SK-N-SH (cell line): ENCODE data around the gene PRSS38. TPM values are rescaled to one million over a fixed set of nuclear protein-coding genes. Genes with fewer than 3 reads are reported as not detected.

Experiments
- CTCF ChIA-PET: fragments of 300-600, 350-600 bp; formaldehyde crosslinking; extraction: SDS; loops from one replicate; lab custom pipeline; 2021; lab: Yijun Ruan, JAX
- POLR2A ChIA-PET: fragments of 350-600 bp; sonication (Branson Sonifier 250); formaldehyde crosslinking; extraction: SDS; loops from one replicate; lab custom pipeline; 2020; ENCODE audit warnings: antibody characterized with exemption, inconsistent platforms; lab: Yijun Ruan, JAX
- DNase-seq: peaks from one replicate; pipeline ENCODE4 v3.0.0; 2012
- H2AFZ ChIP-seq: fragments of 200-600 bp; sonication (generic); 2 replicates; pipeline ENCODE4 v1.8.1; 2016; ENCODE audit warnings: antibody characterized with exemption, mild to moderate bottlenecking, low read depth
- H3F3A ChIP-seq: fragments of 200-600 bp; sonication (generic); replicated peaks from 2 replicates; pipeline ENCODE3; 2016; ENCODE audit warnings: antibody characterized with exemption, mild to moderate bottlenecking; ENCODE audit not compliant: insufficient read depth
- H3K27ac ChIP-seq, 2 experiments: fragments of 200-500 bp in 1 of 2; fragments of 200-600 bp in 1 of 2; sonication (Bioruptor generic) in 1 of 2; sonication (generic), shearing (Covaris generic) in 1 of 2; 2 replicates each; pipeline versions ENCODE4 v1.5.1 to v1.6.1; 2014 to 2016; ENCODE audit warnings: low read depth in 2 of 2, inconsistent platforms in 1 of 2, low read length in 1 of 2, mild to moderate bottlenecking in 1 of 2, mixed read lengths in 1 of 2
- H3K27me3 ChIP-seq: fragments of 200-600 bp; sonication (generic), shearing (Covaris generic); 2 replicates; pipeline ENCODE4 v1.6.1; 2016; ENCODE audit warnings: mixed run types; ENCODE audit not compliant: insufficient read depth
- H3K36me3 ChIP-seq, 2 experiments: fragments of 200-500 bp in 1 of 2; fragments of 200-600 bp in 1 of 2; sonication (Bioruptor generic) in 1 of 2; sonication (generic) in 1 of 2; replicated peaks in 1 of 2; 2 replicates each; pipeline versions ENCODE3 to v1.5.1; 2014 to 2016; ENCODE audit warnings: low read length in 1 of 2, mild to moderate bottlenecking in 1 of 2; ENCODE audit not compliant: insufficient read depth in 2 of 2, control insufficient read depth in 1 of 2
- H3K4me1 ChIP-seq, 2 experiments: fragments of 200-500 bp in 1 of 2; fragments of 200-600 bp in 1 of 2; sonication (Bioruptor generic) in 1 of 2; sonication (generic), shearing (Covaris generic) in 1 of 2; 2 replicates each; pipeline versions ENCODE4 v1.5.1 to v1.6.1; 2014 to 2016; ENCODE audit warnings: low read depth in 1 of 2, low read length in 1 of 2, mixed run types in 1 of 2; ENCODE audit not compliant: insufficient read depth in 2 of 2, control insufficient read depth in 1 of 2
- H3K4me2 ChIP-seq: fragments of 200-600 bp; sonication (generic), shearing (Covaris generic); 2 replicates; pipeline ENCODE4 v1.6.1; 2017; ENCODE audit warnings: mixed run types
- H3K4me3 ChIP-seq, 2 experiments: fragments of 200-500 bp in 1 of 2; fragments of 200-600 bp in 1 of 2; sonication (Bioruptor generic) in 1 of 2; sonication (generic), shearing (Covaris generic) in 1 of 2; 2 replicates each; pipeline versions ENCODE4 v1.5.1 to v1.8.1; 2014 to 2016; ENCODE audit warnings: low read depth in 2 of 2, inconsistent platforms in 1 of 2, low read length in 1 of 2, mild to moderate bottlenecking in 1 of 2, mixed read lengths in 1 of 2, moderate library complexity in 1 of 2
- H3K79me2 ChIP-seq: fragments of 200-600 bp; sonication (generic); 2 replicates; pipeline ENCODE4 v1.8.1; 2017; ENCODE audit warnings: mild to moderate bottlenecking; ENCODE audit not compliant: insufficient read depth
- H3K9ac ChIP-seq: fragments of 200-600 bp; sonication (generic); 2 replicates; pipeline ENCODE4 v1.6.1; 2017; ENCODE audit warnings: mixed run types
- H3K9me2 ChIP-seq: fragments of 200-600 bp; sonication (generic); 2 replicates; pipeline ENCODE4 v1.6.1; 2017; ENCODE audit warnings: mixed run types
- H3K9me3 ChIP-seq: fragments of 200-600 bp; sonication (generic); 2 replicates; pipeline ENCODE4 v1.6.1; 2017; ENCODE audit warnings: mixed run types, mild to moderate bottlenecking, moderate library complexity
- H4K20me1 ChIP-seq: fragments of 200-600 bp; sonication (generic); 2 replicates; pipeline ENCODE4 v1.6.1; 2017; ENCODE audit warnings: mild to moderate bottlenecking, mixed run types; ENCODE audit not compliant: insufficient read depth
- EZH2phosphoT487 ChIP-seq: fragments of 200-600 bp; sonication (generic); IDR thresholded peaks from 2 replicates; pipeline ENCODE4 v1.6.1; 2017; ENCODE audit warnings: low read depth, mixed run types, mild to moderate bottlenecking, antibody characterized with exemption, moderate library complexity, borderline replicate concordance
- FOSL2 ChIP-seq: IDR thresholded peaks from 2 replicates; pipeline ENCODE4 v1.4.0; 2012; ENCODE audit warnings: low read depth, mild to moderate bottlenecking, moderate library complexity, borderline replicate concordance
- FOXJ3 ChIP-seq: sonication (generic); formaldehyde crosslinking; IDR thresholded peaks from 2 replicates; pipeline ENCODE4 v1.5.1; 2020; ENCODE audit warnings: mild to moderate bottlenecking, missing genetic modification reagents
- FOXM1 ChIP-seq: IDR thresholded peaks from 2 replicates; pipeline ENCODE4 v1.4.0; 2012; ENCODE audit warnings: low read depth, mild to moderate bottlenecking
- MXI1 ChIP-seq: IDR thresholded peaks from 2 replicates; pipeline ENCODE4 v1.6.1; 2012; ENCODE audit warnings: mild to moderate bottlenecking, low read depth, low read length, improper control_type of control experiment
- NFIC ChIP-seq: IDR thresholded peaks from 2 replicates; pipeline ENCODE4 v1.4.0; 2012; ENCODE audit warnings: borderline replicate concordance
- RCOR1 ChIP-seq: fragments of 150-350 bp; IDR thresholded peaks from 2 replicates; pipeline ENCODE4 v1.6.1; 2017; ENCODE audit warnings: antibody characterized with exemption, low read length
- SIN3A ChIP-seq: IDR thresholded peaks from 2 replicates; pipeline ENCODE4 v1.6.1; 2012; ENCODE audit warnings: low read depth, mild to moderate bottlenecking, low read length, moderate library complexity, borderline replicate concordance
- SMC3 ChIP-seq: IDR thresholded peaks from 2 replicates; pipeline ENCODE4 v1.6.1; 2012; ENCODE audit warnings: low read depth, low read length, improper control_type of control experiment
- WGBS: methylation state at CpG from one replicate; pipeline ENCODE4 v1.1.6; 2017; ENCODE audit warnings: low lambda C conversion rate; 5-methylcytosine and 5-hydroxymethylcytosine counted together
- polyA plus RNA-seq, 3 experiments: library from polyadenylated mRNA; depleted of rRNA; stranded (reverse); fragments of >200 nt; gene quantifications; 2 replicates each; pipeline ENCODE4 v1.2.3, GENCODE V29; 2012
- TF ChIP-seq, protein P1 (sequence below): IDR thresholded peaks from 2 replicates; pipeline ENCODE4 v1.6.1; 2012; ENCODE audit warnings: mild to moderate bottlenecking, low read depth, low read length, moderate library complexity
- TF ChIP-seq, protein P2 (sequence below): IDR thresholded peaks from 2 replicates; pipeline ENCODE4; 2012
- TF ChIP-seq, protein P3 (sequence below): IDR thresholded peaks from 2 replicates; pipeline ENCODE4 v1.4.0; 2012; ENCODE audit warnings: low read depth, borderline replicate concordance

Gene PRSS38
- polyA plus RNA-seq, 1 of the 3 experiments (the other 2 are of a cell fraction): not detected

DNA sequence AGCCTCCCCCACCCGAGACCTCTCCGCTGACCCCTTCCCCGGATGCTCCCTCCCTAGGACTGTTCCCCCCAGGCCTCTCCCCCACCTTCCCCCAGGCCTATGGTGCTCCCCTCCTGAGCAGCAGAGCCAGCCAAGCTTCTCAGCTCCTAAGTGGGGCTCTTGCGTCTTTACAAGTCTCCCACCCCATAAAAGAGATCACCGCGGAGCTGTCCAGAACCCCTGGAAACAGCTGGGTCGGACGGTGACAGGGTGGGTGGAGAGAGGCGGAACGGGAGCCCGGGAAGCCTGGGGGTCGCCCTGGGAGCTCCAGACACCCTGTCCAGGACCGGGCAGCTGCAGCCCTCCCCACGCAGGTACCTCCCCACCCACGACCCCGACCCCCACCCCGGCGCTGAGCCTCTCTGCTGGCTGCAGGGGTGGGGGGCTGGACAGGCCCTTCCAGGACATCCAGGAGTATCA lies 71.1 kb downstream of the PRSS38 start (continued):
- TF ChIP-seq FOXM1 (no peak), FOSL2 (no peak), RCOR1 (no peak), NFIC (no peak)
- TF ChIP-seq, protein P1, sequence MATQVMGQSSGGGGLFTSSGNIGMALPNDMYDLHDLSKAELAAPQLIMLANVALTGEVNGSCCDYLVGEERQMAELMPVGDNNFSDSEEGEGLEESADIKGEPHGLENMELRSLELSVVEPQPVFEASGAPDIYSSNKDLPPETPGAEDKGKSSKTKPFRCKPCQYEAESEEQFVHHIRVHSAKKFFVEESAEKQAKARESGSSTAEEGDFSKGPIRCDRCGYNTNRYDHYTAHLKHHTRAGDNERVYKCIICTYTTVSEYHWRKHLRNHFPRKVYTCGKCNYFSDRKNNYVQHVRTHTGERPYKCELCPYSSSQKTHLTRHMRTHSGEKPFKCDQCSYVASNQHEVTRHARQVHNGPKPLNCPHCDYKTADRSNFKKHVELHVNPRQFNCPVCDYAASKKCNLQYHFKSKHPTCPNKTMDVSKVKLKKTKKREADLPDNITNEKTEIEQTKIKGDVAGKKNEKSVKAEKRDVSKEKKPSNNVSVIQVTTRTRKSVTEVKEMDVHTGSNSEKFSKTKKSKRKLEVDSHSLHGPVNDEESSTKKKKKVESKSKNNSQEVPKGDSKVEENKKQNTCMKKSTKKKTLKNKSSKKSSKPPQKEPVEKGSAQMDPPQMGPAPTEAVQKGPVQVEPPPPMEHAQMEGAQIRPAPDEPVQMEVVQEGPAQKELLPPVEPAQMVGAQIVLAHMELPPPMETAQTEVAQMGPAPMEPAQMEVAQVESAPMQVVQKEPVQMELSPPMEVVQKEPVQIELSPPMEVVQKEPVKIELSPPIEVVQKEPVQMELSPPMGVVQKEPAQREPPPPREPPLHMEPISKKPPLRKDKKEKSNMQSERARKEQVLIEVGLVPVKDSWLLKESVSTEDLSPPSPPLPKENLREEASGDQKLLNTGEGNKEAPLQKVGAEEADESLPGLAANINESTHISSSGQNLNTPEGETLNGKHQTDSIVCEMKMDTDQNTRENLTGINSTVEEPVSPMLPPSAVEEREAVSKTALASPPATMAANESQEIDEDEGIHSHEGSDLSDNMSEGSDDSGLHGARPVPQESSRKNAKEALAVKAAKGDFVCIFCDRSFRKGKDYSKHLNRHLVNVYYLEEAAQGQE: no peak

DNA sequence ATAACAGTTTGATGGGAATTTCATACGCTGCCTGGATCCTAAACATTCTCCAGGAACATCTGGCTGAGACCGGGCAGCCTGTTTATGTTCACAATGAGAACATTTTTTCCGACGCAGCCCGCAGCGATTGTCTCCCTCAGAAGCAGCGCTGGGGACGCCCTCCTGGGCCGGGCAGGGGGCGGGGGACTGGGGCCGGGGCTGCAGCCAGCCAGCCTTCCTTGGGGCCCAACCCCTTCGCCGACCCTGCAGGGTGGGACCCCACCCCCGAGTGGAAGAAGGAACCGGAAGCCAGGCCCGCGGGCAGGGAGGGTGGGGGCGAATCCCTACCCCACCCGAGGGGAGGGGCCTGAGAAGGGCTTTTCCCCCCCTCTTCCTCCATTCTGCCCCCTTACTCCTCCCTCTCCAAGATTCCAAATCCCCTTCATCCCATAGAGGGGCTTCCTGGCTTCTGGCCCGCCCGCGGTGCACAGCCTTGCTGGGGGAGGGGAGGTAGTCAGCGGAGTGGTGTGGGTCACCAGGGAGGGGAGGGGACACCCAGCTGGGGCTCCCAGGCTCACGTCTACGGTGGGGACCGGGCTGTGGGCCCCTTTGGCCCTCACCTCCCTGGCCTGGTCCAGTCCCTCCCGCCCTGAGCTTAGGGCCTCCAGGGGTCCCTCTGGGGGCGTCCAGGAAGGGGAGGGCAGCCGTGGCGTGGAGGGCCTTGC lies 71.7 kb downstream of the PRSS38 start:
- no peak overlapping the region for H3K4me3 ChIP-seq
- H3K9me2 ChIP-seq: no peaks in the 10 kb centered on the region
- TF ChIP-seq, protein P2, sequence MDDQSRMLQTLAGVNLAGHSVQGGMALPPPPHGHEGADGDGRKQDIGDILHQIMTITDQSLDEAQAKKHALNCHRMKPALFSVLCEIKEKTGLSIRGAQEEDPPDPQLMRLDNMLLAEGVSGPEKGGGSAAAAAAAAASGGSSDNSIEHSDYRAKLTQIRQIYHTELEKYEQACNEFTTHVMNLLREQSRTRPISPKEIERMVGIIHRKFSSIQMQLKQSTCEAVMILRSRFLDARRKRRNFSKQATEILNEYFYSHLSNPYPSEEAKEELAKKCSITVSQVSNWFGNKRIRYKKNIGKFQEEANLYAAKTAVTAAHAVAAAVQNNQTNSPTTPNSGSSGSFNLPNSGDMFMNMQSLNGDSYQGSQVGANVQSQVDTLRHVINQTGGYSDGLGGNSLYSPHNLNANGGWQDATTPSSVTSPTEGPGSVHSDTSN: no peak
- TF ChIP-seq FOXJ3 (no peak), SIN3A (no peak), FOXM1 (no peak), MXI1 (no peak), SMC3 (no peak), EZH2phosphoT487 (no peak), FOSL2 (no peak)
- TF ChIP-seq, protein P3, sequence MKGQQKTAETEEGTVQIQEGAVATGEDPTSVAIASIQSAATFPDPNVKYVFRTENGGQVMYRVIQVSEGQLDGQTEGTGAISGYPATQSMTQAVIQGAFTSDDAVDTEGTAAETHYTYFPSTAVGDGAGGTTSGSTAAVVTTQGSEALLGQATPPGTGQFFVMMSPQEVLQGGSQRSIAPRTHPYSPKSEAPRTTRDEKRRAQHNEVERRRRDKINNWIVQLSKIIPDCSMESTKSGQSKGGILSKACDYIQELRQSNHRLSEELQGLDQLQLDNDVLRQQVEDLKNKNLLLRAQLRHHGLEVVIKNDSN: no peak
- H3F3A ChIP-seq: no peaks in the 10 kb centered on the region
- H3K27me3 ChIP-seq: no peaks in the 10 kb centered on the region
- no peak overlapping the region for H3K9ac ChIP-seq
- DNase-seq: peak; percentile 84
- H3K79me2 ChIP-seq: no peaks in the 10 kb centered on the region
- no peaks in the 10 kb centered on the region; a peak in 1 of 4 replicates for H3K4me1 ChIP-seq
- H3K27ac ChIP-seq: no peak overlapping the region
- WGBS: 28% methylated on average over 5 of the region's 30 CpGs
- H3K4me2 ChIP-seq: no peak overlapping the region
- POLR2A ChIA-PET: no interaction called here
- CTCF ChIA-PET: interaction anchor here (1.3 kb wide), 1 partner anchor 14 kb away, joined by 3 read pairs; no protein-coding TSS in a partner anchor
- no peaks in the 10 kb centered on the region for H3K36me3 ChIP-seq
- H2AFZ ChIP-seq: no peak overlapping the region
- H3K9me3 ChIP-seq: 0 out of 2 replicates have a peak, but pooled peaks cover 3% of the 10 kb centered on the region
- no peaks in the 10 kb centered on the region for H4K20me1 ChIP-seq
